ENCODE data around the gene TBC1D3.
"Not testable (repeated sequence)": the region's sequence is repeated elsewhere in the genome, so short reads cannot be mapped to it uniquely, and the experiment has no call there.

TBC1D3 gene

GRCh38 chr17:38192455-38192854 is at the start of gene TBC1D3:
TBC1D3 (minus strand) TSS chr17:38192555; CDS start chr17:38191029, 1,526 bp downstream.
- DNase-seq: not testable (repeated sequence)

- not testable (repeated sequence) for DNase-seq
Measured at GRCh38 chr17:38232790-38233189, 40.4 kb upstream of the TBC1D3 start.

DNA sequence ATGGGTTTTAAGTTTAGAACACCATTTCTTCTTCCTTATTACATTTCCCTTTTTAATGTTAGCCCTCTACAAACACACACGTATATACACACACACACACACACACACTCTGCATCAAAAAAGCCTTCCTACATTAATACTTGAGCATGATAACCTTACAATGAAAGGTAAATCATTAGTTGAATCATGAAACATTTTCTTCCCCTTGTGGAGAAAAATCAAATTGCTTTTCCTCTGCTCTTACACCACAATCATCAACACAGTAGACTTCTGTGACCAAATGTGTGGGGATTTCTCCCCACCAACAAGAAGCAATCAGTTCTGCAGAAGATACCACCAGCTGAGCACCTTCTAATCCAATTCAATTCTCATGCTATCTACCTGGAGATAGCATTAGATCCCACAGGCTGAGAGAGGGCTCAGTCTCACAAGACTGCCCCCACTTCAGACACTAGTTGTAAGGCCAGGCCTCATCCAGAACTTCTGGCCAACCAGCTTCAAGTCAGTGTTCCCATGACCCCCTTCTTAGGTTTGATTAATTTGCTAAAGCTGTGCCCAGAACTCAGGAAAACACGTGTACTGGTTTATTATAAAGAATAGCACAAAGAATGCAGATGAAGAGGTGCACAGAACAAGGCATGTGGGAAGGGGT is 33.6 kb upstream of the TBC1D3 start:
- not testable (repeated sequence) for DNase-seq

DNA sequence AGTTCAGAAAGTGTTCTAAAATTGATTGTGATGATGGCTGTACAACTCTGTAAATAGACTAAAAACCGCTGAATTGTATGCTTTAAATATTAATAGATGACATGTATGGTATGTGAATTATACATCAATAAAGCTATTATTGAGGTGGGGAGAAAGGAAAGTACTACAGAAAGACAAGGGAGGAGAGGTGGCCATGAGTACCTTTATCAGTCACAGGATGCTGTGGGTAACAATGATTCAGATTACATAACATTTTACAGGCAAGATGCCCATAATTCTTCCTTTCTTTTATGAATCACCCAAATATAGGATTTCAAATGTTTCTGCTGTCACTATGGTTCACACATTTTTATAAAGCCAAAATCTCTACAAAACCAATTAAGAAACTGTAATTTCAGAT is 28.5 kb upstream of the TBC1D3 start:
- not testable (repeated sequence) for DNase-seq

DNA sequence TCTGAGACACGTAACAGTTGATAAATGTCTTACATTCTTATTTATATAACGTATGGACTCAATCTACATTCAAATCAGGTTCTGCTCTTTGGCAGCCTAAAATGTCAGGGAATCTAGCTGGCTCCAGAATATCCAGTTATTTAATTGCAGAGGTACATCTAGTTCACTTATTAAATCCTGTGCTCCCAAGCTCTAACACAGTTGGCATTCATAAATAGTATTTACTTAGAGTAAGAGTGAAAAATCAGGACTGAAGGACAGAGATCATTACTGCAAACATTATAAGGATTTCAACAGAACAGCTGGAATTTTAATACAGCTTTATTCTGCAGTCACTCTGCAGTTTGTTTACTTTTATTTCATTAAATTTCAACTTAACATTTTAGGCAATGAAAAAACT is 7.9 kb upstream of the TBC1D3 start:
- not testable (repeated sequence) for DNase-seq

DNA sequence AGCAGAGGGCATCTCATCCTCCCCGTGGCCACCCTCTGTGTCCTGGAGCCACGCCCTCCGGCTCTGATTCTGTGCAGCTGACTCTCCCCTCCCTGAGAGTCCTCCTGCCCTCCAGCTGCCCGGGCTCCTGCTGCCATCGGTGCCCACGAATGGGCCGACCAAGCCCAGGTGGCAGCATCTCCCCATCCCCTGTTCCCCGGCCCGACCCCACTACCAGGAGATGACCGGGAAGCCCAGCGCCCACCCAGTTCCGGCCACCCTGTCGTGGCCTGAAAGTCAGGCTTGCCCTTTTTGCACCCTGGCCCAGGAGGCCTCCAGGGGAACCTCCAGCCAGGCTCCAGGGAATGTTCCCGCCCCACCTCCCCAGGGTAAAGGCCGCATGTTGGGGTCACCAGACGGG is 57.5 kb downstream of the TBC1D3 start:
- not testable (repeated sequence) for DNase-seq

Measured in NCI-H2227 treated with DMSO at 0.1 percent for 48 hours (cell line).